GM19035 (cell line): ENCODE measurements around the gene TTC7B.
A peak's percentile ranks its signal among the peaks of the same experiment; 100 is the strongest.

Experiments used
- ATAC-seq: cut with Tn5 transposase; IDR thresholded peaks from one replicate; pipeline ENCODE4 v1.9.1; 2021; ENCODE audit not compliant: unreplicated experiment

Gene TTC7B

GRCh38 chr14:90625445-90625844 lies 190.8 kb downstream of the TTC7B start:
- no peak for ATAC-seq

DNA sequence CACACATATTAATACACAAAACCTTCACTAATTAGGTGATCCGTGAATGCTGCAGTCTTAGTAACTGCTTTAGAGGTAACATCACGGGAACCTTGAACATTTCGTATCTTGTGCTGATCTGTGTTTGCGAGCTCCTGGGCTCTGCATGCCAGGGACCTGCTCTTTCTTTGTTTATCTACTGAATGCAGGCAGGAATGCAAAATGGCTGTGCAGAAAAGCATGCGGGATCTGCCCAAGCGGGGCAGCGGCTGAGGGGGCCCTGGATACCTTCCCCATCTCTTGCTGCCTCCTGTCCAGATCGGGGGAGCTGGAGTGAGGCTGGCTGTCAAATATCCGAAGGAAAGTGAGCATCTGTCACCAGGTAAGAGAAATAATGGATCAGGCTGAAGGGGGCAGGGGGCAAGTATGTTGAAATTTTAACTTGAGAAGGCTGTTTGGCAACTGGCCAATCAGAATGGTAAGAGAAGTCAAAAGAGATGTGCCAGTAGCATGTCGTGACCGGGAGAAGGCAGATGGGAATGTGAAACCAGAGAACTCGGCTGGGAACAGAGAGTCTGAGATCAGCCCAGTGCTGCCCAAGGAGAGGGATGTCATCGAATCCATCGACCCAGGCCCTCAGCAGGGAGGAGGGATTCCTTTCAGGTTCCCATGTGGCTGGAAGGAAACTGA lies 191.4 kb downstream of the TTC7B start:
- no peak for ATAC-seq

DNA sequence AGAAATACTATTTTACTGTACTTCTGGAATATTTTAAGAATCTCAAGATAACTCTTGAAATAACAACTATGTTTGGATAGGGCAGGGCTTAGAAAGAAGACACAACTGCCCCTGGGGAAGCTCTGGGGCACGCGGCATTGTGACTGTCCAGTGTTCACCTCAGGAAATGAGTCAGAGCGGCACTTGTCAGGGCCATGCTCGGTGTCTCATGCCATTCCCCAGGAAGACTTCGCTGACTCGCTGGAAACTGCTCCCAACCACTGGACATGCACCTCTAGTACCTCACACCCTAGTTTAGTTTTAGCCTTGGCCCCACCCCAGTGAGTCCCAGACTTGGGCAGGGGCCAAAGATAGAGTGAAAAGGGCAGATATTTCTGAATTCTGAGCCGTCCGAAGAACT lies 192.0 kb downstream of the TTC7B start:
- ATAC-seq, result no peak

DNA sequence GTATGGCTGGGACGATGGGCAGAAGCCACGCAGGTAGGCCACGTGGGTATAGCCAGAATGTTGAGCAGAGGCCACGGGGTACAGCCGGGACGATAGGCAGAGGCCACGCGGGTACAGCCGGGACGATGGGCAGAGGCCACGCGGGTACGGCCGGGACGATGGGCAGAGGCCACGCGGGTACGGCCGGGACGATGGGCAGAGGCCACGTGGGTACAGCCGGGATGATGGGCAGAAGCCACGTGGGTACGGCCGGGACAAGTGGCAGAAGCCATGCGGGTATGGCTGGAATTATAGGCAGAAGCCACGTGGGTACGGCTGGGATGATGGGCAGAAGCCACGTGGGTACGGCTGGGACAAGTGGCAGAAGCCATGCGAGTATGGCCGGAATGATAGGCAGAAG lies 195.0 kb downstream of the TTC7B start:
- no peak for ATAC-seq

GRCh38 chr14:90620568-90621077 lies 195.6 kb downstream of the TTC7B start:
- ATAC-seq, result no peak

- ATAC-seq, result no peak
These were observed 196.3 kb downstream of the TTC7B start for GRCh38 chr14:90619911-90620310.

GRCh38 chr14:90617961-90618360 lies 198.3 kb downstream of the TTC7B start:
- ATAC-seq, result no peak

- ATAC-seq, result no peak
These were observed 199.3 kb downstream of the TTC7B start for GRCh38 chr14:90616881-90617280.

- ATAC-seq, result no peak
These were observed 199.9 kb downstream of the TTC7B start for GRCh38 chr14:90616313-90616712.

GRCh38 chr14:90615517-90616060 lies 200.6 kb downstream of the TTC7B start:
- no peak for ATAC-seq

- no peak for ATAC-seq
These were observed 201.3 kb downstream of the TTC7B start for GRCh38 chr14:90614696-90615516.

DNA sequence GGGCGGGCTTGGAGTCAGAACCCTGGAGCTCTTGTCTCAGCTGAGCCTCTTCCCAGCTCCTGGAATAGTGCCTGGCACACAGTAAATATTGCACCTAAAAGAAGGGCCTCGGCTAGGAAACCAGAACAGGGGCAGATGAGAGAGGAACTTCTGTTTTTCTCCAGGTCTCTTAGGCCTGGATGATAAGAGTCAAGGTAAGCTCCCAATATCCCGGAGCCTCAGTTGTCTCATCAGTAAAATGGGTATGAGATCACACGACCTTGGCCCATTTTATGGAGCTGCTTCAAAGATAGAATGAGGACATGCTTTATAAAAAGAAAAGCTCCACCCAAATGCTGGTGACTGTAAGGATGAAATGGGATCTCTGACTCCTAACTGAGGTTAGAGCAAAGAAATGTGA lies 202.2 kb downstream of the TTC7B start:
- ATAC-seq, result no peak

DNA sequence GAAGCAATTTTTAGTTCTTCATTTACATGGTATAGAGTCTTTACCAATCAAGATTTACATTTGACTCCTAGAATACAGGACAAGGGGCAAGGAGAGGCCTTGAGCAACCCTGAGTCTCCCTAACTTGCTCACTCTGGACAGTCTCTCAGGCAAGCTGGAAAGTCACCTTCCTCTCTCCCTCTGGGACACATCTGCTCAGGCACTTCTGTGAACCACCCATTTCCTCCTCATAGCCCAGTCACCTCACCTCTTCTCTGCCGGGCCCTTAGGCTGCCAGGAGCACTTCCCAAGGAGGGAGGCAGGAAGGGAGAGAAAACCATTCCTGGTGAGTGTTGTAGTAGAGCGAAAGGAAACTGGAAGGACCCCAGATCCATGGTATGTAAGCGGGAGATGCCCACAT lies 202.8 kb downstream of the TTC7B start:
- ATAC-seq, result no peak

DNA sequence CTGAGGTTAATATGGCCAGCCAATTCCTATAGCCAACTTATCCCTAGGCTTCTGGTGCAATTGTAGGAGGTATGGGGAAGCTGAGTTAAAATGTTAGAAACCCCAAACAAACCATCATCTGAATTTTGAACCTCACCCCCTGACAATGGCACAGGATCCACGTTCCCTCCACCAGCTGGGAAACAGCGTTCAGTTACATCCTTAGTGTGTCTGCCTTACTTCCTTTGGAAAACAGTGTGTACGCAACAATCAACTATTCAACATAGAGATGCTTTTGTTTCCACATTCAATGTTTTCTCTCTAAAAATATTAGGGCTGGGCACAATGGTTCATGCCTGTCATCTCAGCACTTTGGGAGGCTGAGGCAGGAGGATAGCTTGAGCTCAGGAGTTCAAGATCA lies 203.4 kb downstream of the TTC7B start:
- no peak for ATAC-seq

DNA sequence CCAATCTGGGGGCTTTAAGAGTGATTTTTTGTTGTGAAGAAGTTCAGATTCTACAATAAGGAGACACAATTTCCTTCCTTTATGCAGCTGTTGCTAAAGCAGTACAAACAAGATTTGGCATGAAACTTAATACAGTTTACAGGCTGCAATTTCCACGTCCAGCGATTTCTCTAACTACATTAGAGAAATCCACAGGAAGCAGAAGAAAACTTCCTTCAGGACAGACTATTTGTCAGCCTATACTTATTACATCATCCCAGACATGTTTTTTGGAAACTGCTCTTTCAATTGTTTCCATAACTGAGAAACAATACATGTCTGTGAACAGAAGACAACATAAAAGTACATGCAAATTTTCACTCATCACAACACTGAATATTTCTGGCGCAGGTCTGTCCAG lies 204.3 kb downstream of the TTC7B start:
- no peak for ATAC-seq

GRCh38 chr14:90611501-90611900 lies 204.7 kb downstream of the TTC7B start:
- ATAC-seq, result no peak

DNA sequence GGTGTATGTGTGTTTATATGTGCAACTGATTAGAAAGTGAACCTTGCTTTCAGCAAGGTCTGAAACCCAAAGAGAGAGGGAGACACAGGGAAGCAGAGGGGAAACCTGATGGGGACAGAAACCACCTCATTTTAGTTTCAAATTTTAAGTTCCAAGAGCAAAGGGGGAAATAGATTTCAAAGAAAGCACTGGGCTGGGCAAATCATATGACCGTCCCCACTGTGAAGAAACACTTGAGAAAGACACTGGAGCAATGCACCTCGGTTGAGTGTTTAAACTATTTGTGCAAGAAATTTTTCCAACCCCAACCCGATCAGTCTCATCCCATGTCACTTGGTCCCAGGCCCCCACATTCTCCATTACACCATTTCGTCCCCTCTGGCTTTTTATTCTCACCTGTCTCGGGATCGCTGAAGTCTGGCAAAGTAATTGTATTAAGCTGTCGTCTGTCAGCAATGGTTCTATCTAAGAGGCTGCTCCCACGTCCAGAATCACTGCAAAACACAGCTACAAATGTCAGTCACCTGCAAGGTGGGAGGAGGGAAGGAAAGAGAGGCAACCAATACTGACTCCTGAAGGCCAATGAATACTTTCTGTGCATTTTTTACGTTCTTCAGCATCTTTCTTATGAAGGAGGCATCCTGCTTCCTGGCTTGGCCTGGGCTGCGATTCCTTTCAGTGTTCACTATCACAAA lies 205.7 kb downstream of the TTC7B start:
- no peak for ATAC-seq

DNA sequence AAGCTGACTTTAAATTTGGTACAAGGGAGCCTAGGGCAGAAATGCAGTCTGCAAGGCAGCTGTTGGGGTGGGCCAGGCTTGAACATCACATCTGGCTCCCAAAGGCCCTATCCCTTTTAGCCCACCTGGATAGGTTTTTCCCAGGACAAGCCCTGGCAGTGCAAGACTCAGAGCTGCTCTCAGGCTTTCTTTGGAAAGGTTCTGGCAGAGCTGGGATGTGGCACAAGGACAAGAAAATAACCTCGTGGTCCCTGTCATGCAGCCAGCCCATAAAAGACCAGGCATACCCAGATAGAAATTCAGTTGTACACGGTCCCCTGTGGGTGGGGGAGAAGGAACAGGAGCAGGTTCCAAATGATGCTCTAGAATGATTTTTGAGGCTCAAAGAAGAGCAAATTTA lies 206.9 kb downstream of the TTC7B start:
- ATAC-seq, result no peak

- peak; percentile 65 for ATAC-seq
These were observed 207.3 kb downstream of the TTC7B start for GRCh38 chr14:90608929-90609341.

DNA sequence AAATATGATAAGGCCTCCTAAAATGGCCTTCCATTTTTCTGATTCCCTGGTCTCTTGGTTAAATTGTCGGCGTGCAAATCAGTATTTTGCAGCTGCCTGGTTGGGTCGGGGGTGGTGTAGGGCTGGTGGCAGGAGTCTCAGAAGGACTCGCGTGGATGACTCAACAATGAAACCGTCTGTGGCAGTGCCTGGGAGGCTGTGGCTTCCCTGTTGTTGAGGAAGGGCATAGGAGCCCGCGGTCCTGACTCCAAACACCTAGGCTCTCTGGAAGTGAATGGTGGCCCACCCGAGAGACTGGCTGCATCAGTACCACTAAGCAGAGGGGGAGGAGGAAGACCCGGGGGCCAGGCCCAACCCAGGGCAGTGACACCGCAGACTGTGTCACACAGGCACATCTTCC lies 207.9 kb downstream of the TTC7B start:
- no peak for ATAC-seq

DNA sequence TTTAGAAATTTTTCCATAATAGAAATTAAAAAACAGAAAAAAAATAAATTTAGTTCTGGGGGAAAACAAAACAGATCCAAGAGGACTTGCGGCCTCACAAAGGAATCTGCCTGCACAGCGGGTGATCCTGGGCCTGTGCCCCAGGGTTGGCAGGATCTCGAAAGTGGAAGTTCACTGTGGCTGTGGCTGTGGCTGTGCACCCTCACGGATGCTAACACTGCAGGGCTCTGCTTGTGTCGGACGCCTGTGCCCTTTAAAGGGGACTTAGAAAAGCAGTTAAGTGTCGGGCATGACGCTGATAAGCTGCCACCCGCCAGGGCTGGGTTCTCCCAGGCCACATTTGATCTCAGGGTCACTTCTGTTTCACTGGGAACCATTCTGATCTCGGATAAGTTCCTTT lies 209.1 kb downstream of the TTC7B start:
- ATAC-seq, result no peak
